Measurements from ENCODE around the gene SNX1. TPM values are rescaled to one million over a fixed set of nuclear protein-coding genes. Genes with fewer than 3 reads are reported as not detected.

Gene SNX1
- total and polyA plus RNA-seq, 2 donors (not counting 1 experiment from before 2014, with no cell fraction given), result 87.9 to 152 TPM

DNA sequence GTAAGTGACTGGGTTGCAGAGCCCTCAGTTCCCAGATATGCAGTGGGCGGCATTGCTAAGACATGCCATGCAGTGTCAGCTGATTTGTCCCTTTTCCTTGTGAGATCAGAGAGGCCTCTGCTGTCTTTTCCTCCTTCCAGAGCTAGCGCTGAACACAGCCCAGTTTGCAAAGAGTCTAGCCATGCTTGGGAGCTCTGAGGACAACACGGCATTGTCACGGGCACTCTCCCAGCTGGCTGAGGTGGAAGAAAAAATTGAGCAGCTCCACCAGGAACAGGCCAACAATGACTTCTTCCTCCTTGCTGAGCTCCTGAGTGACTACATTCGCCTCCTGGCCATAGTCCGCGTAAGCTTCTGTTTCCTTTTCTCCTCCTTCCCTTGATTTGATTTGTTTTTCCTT is 35.8 kb downstream of the SNX1 start:
- Histone ChIP-seq H3K27me3 (replicated peaks in 1 of 4; ENCODE audit: control extremely low read depth in 1 of 4, control insufficient read depth in 3 of 4, insufficient read depth in 4 of 4, low read length in 3 of 4) (no peaks in the 10 kb centered on the region), H3K4me3 (ENCODE audit: control extremely low read depth in 1 of 5, extremely low read depth in 1 of 5, insufficient read depth in 1 of 5, low read depth in 2 of 5, low read length in 4 of 5) (no peak overlapping the region), H3K36me3 (replicated peaks in 1 of 2; ENCODE audit: control extremely low read depth in 1 of 2, control insufficient read depth in 1 of 2, extremely low read depth in 1 of 2, insufficient read depth in 2 of 2, low read length in 1 of 2) (peaks cover 24 to 89% of the 10 kb centered on the region in 2 experiments), H3K9me3 (ENCODE audit: control extremely low read depth in 1 of 3, control insufficient read depth in 2 of 3, insufficient read depth in 1 of 3, low read length in 2 of 3) (no peaks in the 10 kb centered on the region), H3K79me2 (ENCODE audit: control insufficient read depth, insufficient read depth, low read length) (peaks cover 25% of the 10 kb centered on the region), H3K9ac (ENCODE audit: low read length) (no peak overlapping the region), H2AFZ (ENCODE audit: insufficient read depth, low read depth, low read length, poor library complexity, severe bottlenecking) (no peak overlapping the region), H3K4me1 (ENCODE audit: control insufficient read depth in 2 of 2, insufficient read depth in 2 of 2, low read length in 2 of 2) (peaks cover 0 to 5% of the 10 kb centered on the region in 2 donors), H3K4me2 (replicated peaks; ENCODE audit: low read depth, low read length, poor library complexity, severe bottlenecking) (no peak overlapping the region), H4K20me1 (ENCODE audit: control insufficient read depth, insufficient read depth, low read length, poor library complexity, severe bottlenecking) (peaks cover 30% of the 10 kb centered on the region), H3K27ac (ENCODE audit: low read length in 2 of 2) (no peak overlapping the region)
- H3K27ac Mint-ChIP-seq, result no peak overlapping the region
- no peak overlapping the region for H3K4me3 Mint-ChIP-seq
- ChIA-PET POLR2A (no interaction called here), CTCF (interaction anchor here (0.6 to 1.3 kb wide), 2 partner anchors 41 to 474 kb away, joined by 3 read pairs; no protein-coding TSS in a partner anchor)
- H3K27me3 Mint-ChIP-seq, result no peaks in the 10 kb centered on the region
- intact Hi-C loops (cut with micrococcal nuclease), result no loop called here
- 96% methylated on average over 4 of the region's 7 CpGs for WGBS (ENCODE audit: insufficient coverage)
- DNase-seq, result no peak
- peaks cover 6% of the 10 kb centered on the region for H3K4me1 Mint-ChIP-seq
- no peak for ATAC-seq (ENCODE audit: low read depth)
- no peaks in the 10 kb centered on the region for H3K9me3 Mint-ChIP-seq (ENCODE audit: insufficient read depth)
- no peak for TF ChIP-seq CTCF (IDR thresholded peaks at IDR 0.05)

DNA sequence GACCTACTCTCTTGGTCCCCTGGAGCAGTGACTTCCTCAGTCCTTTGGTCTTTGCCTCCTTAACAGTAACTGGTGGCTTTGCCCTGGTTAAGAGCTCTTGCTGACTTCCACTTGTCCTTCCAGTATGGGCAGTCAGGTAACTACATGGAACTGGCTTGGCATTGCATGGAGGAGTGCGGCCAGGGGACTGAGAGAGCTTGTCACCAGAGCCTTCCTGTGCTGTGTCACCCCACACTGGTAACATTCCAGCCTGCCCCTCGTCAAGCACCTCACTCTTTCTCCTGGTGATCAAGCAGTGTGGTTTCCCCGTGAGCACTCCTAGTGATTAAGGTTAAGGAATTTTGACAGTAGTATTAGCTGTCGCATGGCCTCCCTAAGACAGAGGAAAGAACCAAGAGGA is 36.4 kb downstream of the SNX1 start:
- no peaks in the 10 kb centered on the region for H3K27me3 Mint-ChIP-seq
- ATAC-seq (ENCODE audit: low read depth) (no peak), DNase-seq (no peak)
- intact Hi-C loops (cut with micrococcal nuclease), result no loop called here
- TF ChIP-seq CTCF (IDR thresholded peaks at IDR 0.05) (no peak), EZH2 (IDR thresholded peaks at IDR 0.05; ENCODE audit: borderline replicate concordance, insufficient read depth, low read depth, low read length, poor library complexity, severe bottlenecking) (no peak)
- no peaks in the 10 kb centered on the region for H3K27me3 ChIP-seq (replicated peaks in 1 of 4; ENCODE audit: control extremely low read depth in 1 of 4, control insufficient read depth in 3 of 4, insufficient read depth in 4 of 4, low read length in 3 of 4)
- H4K20me1 ChIP-seq (ENCODE audit: control insufficient read depth, insufficient read depth, low read length, poor library complexity, severe bottlenecking), result peaks cover 30% of the 10 kb centered on the region
- no peak overlapping the region for H3K9ac ChIP-seq (ENCODE audit: low read length)
- CTCF ChIA-PET, result no interaction called here
- H3K4me3 Mint-ChIP-seq, result no peak overlapping the region
- peaks cover 20 to 89% of the 10 kb centered on the region in 2 experiments for H3K36me3 ChIP-seq (replicated peaks in 1 of 2; ENCODE audit: control extremely low read depth in 1 of 2, control insufficient read depth in 1 of 2, extremely low read depth in 1 of 2, insufficient read depth in 2 of 2, low read length in 1 of 2)
- H3K4me2 ChIP-seq (replicated peaks; ENCODE audit: low read depth, low read length, poor library complexity, severe bottlenecking), result no peak overlapping the region
- peaks cover 4 to 12% of the 10 kb centered on the region in 2 donors for H3K4me1 ChIP-seq (ENCODE audit: control insufficient read depth in 2 of 2, insufficient read depth in 2 of 2, low read length in 2 of 2)
- H3K9me3 ChIP-seq (ENCODE audit: control extremely low read depth in 1 of 3, control insufficient read depth in 2 of 3, insufficient read depth in 1 of 3, low read length in 2 of 3), result no peaks in the 10 kb centered on the region
- POLR2A ChIA-PET, result interaction anchor here (1.5 kb wide), 1 partner anchor 21 kb away, joined by 4 read pairs; no protein-coding TSS in a partner anchor
- peaks cover 12% of the 10 kb centered on the region for H3K4me1 Mint-ChIP-seq
- no peaks in the 10 kb centered on the region for H3K9me3 Mint-ChIP-seq (ENCODE audit: insufficient read depth)
- WGBS (ENCODE audit: insufficient coverage), result 100% methylated on average over 3 of the region's 4 CpGs
- H3K27ac Mint-ChIP-seq, result no peak overlapping the region
- H3K79me2 ChIP-seq (ENCODE audit: control insufficient read depth, insufficient read depth, low read length), result peaks cover 25% of the 10 kb centered on the region
- no peak overlapping the region for H3K27ac ChIP-seq (ENCODE audit: low read length in 2 of 2)
- no peak overlapping the region for H2AFZ ChIP-seq (ENCODE audit: insufficient read depth, low read depth, low read length, poor library complexity, severe bottlenecking)
- H3K4me3 ChIP-seq (ENCODE audit: control extremely low read depth in 1 of 5, extremely low read depth in 1 of 5, insufficient read depth in 1 of 5, low read depth in 2 of 5, low read length in 4 of 5), result no peak overlapping the region
